ENCODE data around the gene UTY. TPM values are rescaled to one million over a fixed set of nuclear protein-coding genes. Genes with fewer than 3 reads are reported as not detected.

UTY gene
- total and polyA plus RNA-seq, 4 donors, result 0.12 to 4.7 TPM; not detected in 2

DNA sequence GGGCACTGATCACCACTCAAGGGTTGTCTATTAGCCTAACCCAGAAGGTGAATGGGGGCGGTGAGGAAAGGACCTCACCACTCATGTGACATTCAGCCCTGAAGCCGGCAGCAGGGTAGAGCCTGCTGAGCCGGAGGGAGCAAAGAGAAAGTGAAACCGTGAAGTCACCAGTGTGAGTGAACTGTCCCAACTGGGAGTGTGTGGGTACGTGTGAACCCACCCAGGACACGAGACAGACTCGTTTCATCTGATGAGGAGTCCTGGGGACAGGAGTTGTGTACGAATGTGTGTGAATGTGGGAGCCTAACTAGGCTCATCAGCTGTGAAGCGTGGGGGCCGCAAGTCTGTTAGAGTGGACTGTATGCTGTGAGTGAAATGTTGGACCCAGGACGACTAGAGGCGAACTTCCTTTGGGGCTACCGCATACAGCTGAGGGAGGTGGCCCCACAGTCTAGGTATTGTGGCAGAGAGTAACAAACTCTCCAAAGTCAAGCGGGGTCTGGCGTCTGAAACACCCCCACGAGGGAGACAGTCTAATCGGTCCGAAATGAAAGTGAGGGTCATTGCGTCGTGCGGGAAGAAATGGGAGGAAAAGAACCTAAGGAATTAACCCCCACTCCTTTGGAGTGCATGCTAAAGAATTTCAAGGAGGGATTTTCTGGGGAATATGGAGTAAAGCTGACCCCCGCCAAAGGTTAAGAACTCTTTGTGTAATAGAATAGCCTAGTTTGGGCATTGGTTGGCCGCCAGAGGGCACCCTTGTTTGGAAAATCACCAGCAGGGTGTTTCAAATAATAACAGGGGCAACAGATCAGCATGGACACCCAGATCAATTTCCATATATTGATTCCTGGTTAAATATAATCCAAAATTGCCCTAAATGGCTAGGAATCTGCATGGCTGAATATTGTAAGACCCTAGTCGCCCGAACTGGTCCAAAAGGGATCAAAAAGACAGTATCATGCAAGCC is 43.6 kb downstream of the UTY start:
- no peak for ATAC-seq (ENCODE audit: insufficient read depth, low FRiP score)
- H3K9me3 ChIP-seq (ENCODE audit: control insufficient read depth in 4 of 4, insufficient read depth in 3 of 4, low read length in 3 of 4), result no peaks in the 10 kb centered on the region
- peak overlapping the region in 1 of 2 donors; percentile 30 for H3K27ac ChIP-seq (ENCODE audit: low read depth in 1 of 2, low read length in 1 of 2)
- no peaks in the 10 kb centered on the region for H3K4me1 ChIP-seq (ENCODE audit: control insufficient read depth in 5 of 5, insufficient read depth in 5 of 5, low read length in 5 of 5)
- WGBS, 2 donors, result 71% methylated on average over 25 of the region's 25 CpGs; no CpG with 5 or more reads in 1 of the 2 donors
- H3K36me3 ChIP-seq (ENCODE audit: control insufficient read depth in 4 of 4, insufficient read depth in 4 of 4, low read length in 4 of 4), result no peaks in the 10 kb centered on the region
- DNase-seq, result peak in 1 of 3 donors; percentile 8
- H3K27me3 ChIP-seq (ENCODE audit: control insufficient read depth in 3 of 3, insufficient read depth in 3 of 3, low read length in 2 of 3), result no peaks in the 10 kb centered on the region
- no peak overlapping the region for H3K9ac ChIP-seq (ENCODE audit: insufficient read depth in 1 of 2, low read length in 2 of 2)
- H3K4me3 ChIP-seq, result no peak overlapping the region
- TF ChIP-seq, protein P1, sequence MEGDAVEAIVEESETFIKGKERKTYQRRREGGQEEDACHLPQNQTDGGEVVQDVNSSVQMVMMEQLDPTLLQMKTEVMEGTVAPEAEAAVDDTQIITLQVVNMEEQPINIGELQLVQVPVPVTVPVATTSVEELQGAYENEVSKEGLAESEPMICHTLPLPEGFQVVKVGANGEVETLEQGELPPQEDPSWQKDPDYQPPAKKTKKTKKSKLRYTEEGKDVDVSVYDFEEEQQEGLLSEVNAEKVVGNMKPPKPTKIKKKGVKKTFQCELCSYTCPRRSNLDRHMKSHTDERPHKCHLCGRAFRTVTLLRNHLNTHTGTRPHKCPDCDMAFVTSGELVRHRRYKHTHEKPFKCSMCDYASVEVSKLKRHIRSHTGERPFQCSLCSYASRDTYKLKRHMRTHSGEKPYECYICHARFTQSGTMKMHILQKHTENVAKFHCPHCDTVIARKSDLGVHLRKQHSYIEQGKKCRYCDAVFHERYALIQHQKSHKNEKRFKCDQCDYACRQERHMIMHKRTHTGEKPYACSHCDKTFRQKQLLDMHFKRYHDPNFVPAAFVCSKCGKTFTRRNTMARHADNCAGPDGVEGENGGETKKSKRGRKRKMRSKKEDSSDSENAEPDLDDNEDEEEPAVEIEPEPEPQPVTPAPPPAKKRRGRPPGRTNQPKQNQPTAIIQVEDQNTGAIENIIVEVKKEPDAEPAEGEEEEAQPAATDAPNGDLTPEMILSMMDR (IDR thresholded peaks at IDR 0.05; ENCODE audit: control extremely low read depth, extremely low read depth), result no peak

DNA sequence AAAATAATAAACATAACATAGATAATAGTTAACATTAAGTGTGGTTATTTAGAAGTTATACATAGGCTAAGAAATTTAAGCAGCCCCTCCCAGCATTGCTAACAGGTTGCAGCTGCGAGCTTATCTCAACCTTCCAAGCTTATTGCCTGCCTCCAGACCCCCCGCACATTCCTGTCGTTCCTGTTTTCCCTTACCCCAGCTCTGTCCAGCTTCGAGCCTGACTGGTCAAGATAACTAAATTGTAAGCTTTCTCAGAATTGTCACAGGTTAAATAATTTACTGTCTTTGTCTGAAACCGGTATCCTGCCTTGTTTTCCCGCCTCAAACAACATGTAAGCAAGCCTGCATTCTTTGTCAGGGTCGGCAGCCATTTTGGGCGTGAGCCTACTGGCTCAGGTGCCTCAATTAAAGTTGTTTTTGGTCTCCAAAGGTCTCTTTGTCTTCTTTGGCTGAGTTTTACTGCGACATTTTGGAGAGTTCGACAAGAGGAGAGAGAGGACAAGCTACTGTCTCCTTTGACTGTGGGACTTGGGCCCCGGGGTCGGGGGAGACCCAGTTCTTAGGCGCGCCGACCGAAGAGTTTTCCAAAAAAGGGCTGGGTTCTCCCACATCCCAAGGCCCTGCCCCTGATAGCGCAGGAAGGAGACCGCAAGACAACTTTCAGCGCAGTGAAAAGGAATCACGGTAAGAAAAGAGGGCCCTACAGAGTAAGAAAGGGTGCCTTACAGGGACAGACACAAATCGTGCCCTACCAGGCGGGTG is 44.4 kb downstream of the UTY start:
- ATAC-seq (ENCODE audit: insufficient read depth, low FRiP score), result no peak
- TF ChIP-seq, protein P1 (IDR thresholded peaks at IDR 0.05; ENCODE audit: control extremely low read depth, extremely low read depth), result no peak
- peak overlapping the region in 1 of 2 donors; percentile 30 for H3K27ac ChIP-seq (ENCODE audit: low read depth in 1 of 2, low read length in 1 of 2)

DNA sequence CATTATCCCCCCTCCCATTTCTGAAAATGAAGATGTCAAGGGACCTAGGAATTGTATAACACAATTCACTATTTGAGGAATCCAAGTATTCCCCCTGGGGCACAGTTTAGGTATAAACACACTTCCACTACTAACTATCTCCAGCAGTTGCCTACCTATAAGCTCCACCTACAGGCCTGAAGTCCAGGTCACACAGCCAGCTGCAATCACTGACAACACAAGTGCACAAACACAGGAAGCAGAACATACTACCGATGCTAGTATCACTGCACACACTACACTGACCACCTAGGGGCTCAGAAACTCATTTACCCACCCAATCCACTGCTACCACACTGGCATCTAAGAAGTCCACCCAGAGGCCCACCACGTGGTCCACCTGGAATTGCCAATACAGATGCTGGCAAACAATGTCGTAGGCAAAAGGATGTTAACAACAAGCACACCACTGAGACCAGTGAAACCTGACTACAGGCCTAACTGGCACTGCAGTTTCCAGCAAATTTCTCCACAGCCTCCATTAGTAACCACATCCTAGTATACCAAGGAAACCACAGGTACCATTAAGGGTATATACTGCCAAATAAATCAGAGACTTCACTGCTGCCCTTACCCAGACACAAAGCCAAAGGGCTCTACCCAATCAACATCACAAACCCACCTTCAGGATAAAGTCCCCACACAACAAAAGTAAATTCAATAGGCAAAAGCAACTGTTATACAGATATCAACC is 47.4 kb downstream of the UTY start:
- 88% methylated on average over 3 of the region's 3 CpGs; no CpG with 5 or more reads in 1 of the 2 donors for WGBS, 2 donors
- H3K27me3 ChIP-seq (ENCODE audit: control insufficient read depth in 3 of 3, insufficient read depth in 3 of 3, low read length in 2 of 3), result no peaks in the 10 kb centered on the region
- no peak for ATAC-seq (ENCODE audit: insufficient read depth, low FRiP score)

More for the DNA sequence above, 44.4 kb downstream of the UTY start:
- no peaks in the 10 kb centered on the region for H3K27me3 ChIP-seq (ENCODE audit: control insufficient read depth in 3 of 3, insufficient read depth in 3 of 3, low read length in 2 of 3)
- DNase-seq, result no peak
- H3K4me3 ChIP-seq, result no peak overlapping the region
- no peaks in the 10 kb centered on the region for H3K36me3 ChIP-seq (ENCODE audit: control insufficient read depth in 4 of 4, insufficient read depth in 4 of 4, low read length in 4 of 4)
- H3K9me3 ChIP-seq (ENCODE audit: control insufficient read depth in 4 of 4, insufficient read depth in 3 of 4, low read length in 3 of 4), result no peaks in the 10 kb centered on the region
- WGBS, 2 donors, result 81% methylated on average over 22 of the region's 22 CpGs; no CpG with 5 or more reads in 1 of the 2 donors
- no peaks in the 10 kb centered on the region for H3K4me1 ChIP-seq (ENCODE audit: control insufficient read depth in 5 of 5, insufficient read depth in 5 of 5, low read length in 5 of 5)
- H3K9ac ChIP-seq (ENCODE audit: insufficient read depth in 1 of 2, low read length in 2 of 2), result no peak overlapping the region

More for the DNA sequence above, 47.4 kb downstream of the UTY start:
- no peak overlapping the region for H3K27ac ChIP-seq (ENCODE audit: low read depth in 1 of 2, low read length in 1 of 2)
- no peak overlapping the region for H3K9ac ChIP-seq (ENCODE audit: insufficient read depth in 1 of 2, low read length in 2 of 2)
- no peak for DNase-seq
- no peaks in the 10 kb centered on the region for H3K9me3 ChIP-seq (ENCODE audit: control insufficient read depth in 4 of 4, insufficient read depth in 3 of 4, low read length in 3 of 4)
- H3K4me1 ChIP-seq (ENCODE audit: control insufficient read depth in 5 of 5, insufficient read depth in 5 of 5, low read length in 5 of 5), result no peaks in the 10 kb centered on the region
- H3K36me3 ChIP-seq (ENCODE audit: control insufficient read depth in 4 of 4, insufficient read depth in 4 of 4, low read length in 4 of 4), result no peaks in the 10 kb centered on the region
- H3K4me3 ChIP-seq, result no peak overlapping the region
- TF ChIP-seq, protein P1 (IDR thresholded peaks at IDR 0.05; ENCODE audit: control extremely low read depth, extremely low read depth), result no peak
